ENCODE measurements around the gene NRROS. TPM values are rescaled to one million over a fixed set of nuclear protein-coding genes. Genes with fewer than 3 reads are reported as not detected.

Gene NRROS
- total RNA-seq, 1 experiment from 2014 or later, result 1.5 TPM

GRCh38 chr3:196656213-196656612 is 16.7 kb downstream of the NRROS start:
- no peak for DNase-seq
- no peak for TF ChIP-seq CTCF (IDR thresholded peaks at IDR 0.05; ENCODE audit: insufficient read depth in 1 of 2, low read depth in 1 of 2, low read length in 1 of 2, severe bottlenecking in 1 of 2, unreplicated experiment in 1 of 2)
- Mint-ChIP-seq H3K9me3 (ENCODE audit: unreplicated experiment) (no peaks in the 10 kb centered on the region), H3K4me3 (ENCODE audit: unreplicated experiment) (no peak overlapping the region), H3K27ac (ENCODE audit: unreplicated experiment) (no peak overlapping the region), H3K36me3 (ENCODE audit: insufficient read depth, unreplicated experiment) (no peaks in the 10 kb centered on the region), H3K27me3 (ENCODE audit: insufficient read depth, unreplicated experiment) (no peaks in the 10 kb centered on the region), H3K4me1 (ENCODE audit: low read depth, unreplicated experiment) (no peaks in the 10 kb centered on the region)
- BruUV-seq (replicated peaks), result no TSS peak
- intact Hi-C loops (cut with micrococcal nuclease; ENCODE audit: unreplicated experiment), result no loop called here
- no peaks in the 10 kb centered on the region for H3K27me3 ChIP-seq (replicated peaks; ENCODE audit: control insufficient read depth, insufficient read depth, low read length)
- H3K9me3 ChIP-seq, result no peaks in the 10 kb centered on the region
- peaks cover 2% of the 10 kb centered on the region for H3K4me1 ChIP-seq
- no peaks in the 10 kb centered on the region; the same call in 1 of the 2 replicates for H3K36me3 ChIP-seq (ENCODE audit: control insufficient read depth, insufficient read depth, low read length)
- H3K4me3 ChIP-seq (ENCODE audit: low read depth, low read length), result no peak overlapping the region
- CTCF ChIA-PET, result no interaction called here
- POLR2A ChIA-PET, result no interaction called here

GRCh38 chr3:196659901-196660351 is 20.4 kb downstream of the NRROS start:
- no peak for TF ChIP-seq CTCF (IDR thresholded peaks at IDR 0.05; ENCODE audit: insufficient read depth in 1 of 2, low read depth in 1 of 2, low read length in 1 of 2, severe bottlenecking in 1 of 2, unreplicated experiment in 1 of 2)
- intact Hi-C loops (cut with micrococcal nuclease; ENCODE audit: unreplicated experiment), result no loop called here
- Mint-ChIP-seq H3K36me3 (ENCODE audit: insufficient read depth, unreplicated experiment) (no peaks in the 10 kb centered on the region), H3K9me3 (ENCODE audit: unreplicated experiment) (no peaks in the 10 kb centered on the region), H3K4me1 (ENCODE audit: low read depth, unreplicated experiment) (no peaks in the 10 kb centered on the region), H3K4me3 (ENCODE audit: unreplicated experiment) (no peak overlapping the region), H3K27me3 (ENCODE audit: insufficient read depth, unreplicated experiment) (no peaks in the 10 kb centered on the region), H3K27ac (ENCODE audit: unreplicated experiment) (no peak overlapping the region)
- no TSS peak for BruUV-seq (replicated peaks)
- H3K27me3 ChIP-seq (replicated peaks; ENCODE audit: control insufficient read depth, insufficient read depth, low read length), result no peaks in the 10 kb centered on the region
- H3K9me3 ChIP-seq, result no peaks in the 10 kb centered on the region
- CTCF ChIA-PET, result no interaction called here
- H3K4me3 ChIP-seq (ENCODE audit: low read depth, low read length), result no peak overlapping the region
- no peaks in the 10 kb centered on the region for H3K36me3 ChIP-seq (ENCODE audit: control insufficient read depth, insufficient read depth, low read length)
- POLR2A ChIA-PET, result no interaction called here
- no peaks in the 10 kb centered on the region for H3K4me1 ChIP-seq
- no peak for DNase-seq

GRCh38 chr3:196660381-196661166 is 21.1 kb downstream of the NRROS start:
- Mint-ChIP-seq H3K27ac (ENCODE audit: unreplicated experiment) (no peak overlapping the region), H3K36me3 (ENCODE audit: insufficient read depth, unreplicated experiment) (no peaks in the 10 kb centered on the region), H3K4me3 (ENCODE audit: unreplicated experiment) (no peak overlapping the region), H3K27me3 (ENCODE audit: insufficient read depth, unreplicated experiment) (no peaks in the 10 kb centered on the region), H3K4me1 (ENCODE audit: low read depth, unreplicated experiment) (no peaks in the 10 kb centered on the region), H3K9me3 (ENCODE audit: unreplicated experiment) (no peaks in the 10 kb centered on the region)
- intact Hi-C loops (cut with micrococcal nuclease; ENCODE audit: unreplicated experiment), result no loop called here
- Histone ChIP-seq H3K4me1 (no peaks in the 10 kb centered on the region), H3K27me3 (replicated peaks; ENCODE audit: control insufficient read depth, insufficient read depth, low read length) (no peaks in the 10 kb centered on the region), H3K36me3 (ENCODE audit: control insufficient read depth, insufficient read depth, low read length) (no peaks in the 10 kb centered on the region), H3K9me3 (no peaks in the 10 kb centered on the region), H3K4me3 (ENCODE audit: low read depth, low read length) (no peak overlapping the region)
- ChIA-PET CTCF (no interaction called here), POLR2A (no interaction called here)
- TF ChIP-seq CTCF (IDR thresholded peaks at IDR 0.05; ENCODE audit: insufficient read depth in 1 of 2, low read depth in 1 of 2, low read length in 1 of 2, severe bottlenecking in 1 of 2, unreplicated experiment in 1 of 2), result no peak
- no TSS peak for BruUV-seq (replicated peaks)
- no peak for DNase-seq

Data from Caco-2 (cell line).